HG03064 (cell line): ENCODE results near the gene ATG7.
"Not testable (repeated sequence)": the region's sequence is repeated elsewhere in the genome, so short reads cannot be mapped to it uniquely, and the experiment has no call there.

Experiments used
- ATAC-seq: cut with Tn5 transposase; IDR thresholded peaks from one replicate; pipeline ENCODE4 v1.9.1; 2021; ENCODE audit warnings: low read depth; ENCODE audit not compliant: unreplicated experiment

ATG7 gene

DNA sequence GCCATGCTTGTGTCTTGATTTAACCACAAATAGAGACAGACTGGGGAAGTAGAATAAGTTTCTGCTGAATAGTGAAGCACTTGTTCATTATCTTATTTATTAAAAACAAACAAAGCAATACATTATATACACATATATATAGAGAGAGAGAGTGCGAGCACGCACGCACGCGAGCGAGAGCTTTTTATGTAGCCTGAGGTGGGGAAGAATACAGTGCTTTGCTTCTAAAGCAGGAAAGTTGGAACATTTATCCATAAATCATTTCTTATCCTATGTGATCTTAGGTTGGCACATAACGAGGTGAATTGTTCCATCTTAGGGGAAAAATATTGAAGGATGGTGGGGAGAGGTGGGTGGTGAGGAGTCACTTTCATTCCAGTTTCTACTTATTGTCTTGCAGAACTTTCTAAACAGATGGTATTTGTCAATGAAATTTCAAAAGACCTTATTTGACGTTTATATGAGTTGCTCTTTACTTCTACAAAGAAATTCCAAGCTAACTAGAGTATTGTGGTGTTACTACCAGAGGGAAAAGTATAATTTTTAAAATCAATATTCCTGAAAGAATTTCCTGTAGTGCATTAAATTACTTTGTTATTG is 110.0 kb downstream of the ATG7 start:
- ATAC-seq = no peak

GRCh38 chr3:11384074-11384473 is 111.9 kb downstream of the ATG7 start:
- ATAC-seq = no peak

- no peak for ATAC-seq
Observed at GRCh38 chr3:11385326-11385725, 113.1 kb downstream of the ATG7 start.

DNA sequence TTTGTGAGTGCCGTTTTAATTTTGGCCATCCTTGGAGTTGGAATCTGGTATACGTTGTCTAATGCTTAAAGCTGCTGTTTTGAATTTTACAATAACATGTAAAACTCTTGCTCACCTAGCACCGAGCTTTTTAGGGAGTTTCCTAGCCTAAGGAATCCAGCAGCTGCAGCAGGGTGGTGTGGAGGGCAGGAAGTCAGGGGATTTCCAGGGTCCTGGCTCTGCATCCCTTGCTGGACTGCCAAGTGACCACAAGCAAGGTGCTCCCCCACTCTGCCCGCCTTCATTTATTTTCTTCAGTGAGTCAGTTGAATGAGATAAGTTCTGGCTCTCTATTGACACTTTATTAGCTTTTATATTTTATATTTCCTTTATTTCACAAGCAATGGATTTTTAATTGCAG is 113.7 kb downstream of the ATG7 start:
- no peak for ATAC-seq

- ATAC-seq = no peak
Observed at GRCh38 chr3:11386465-11387113, 114.4 kb downstream of the ATG7 start.

DNA sequence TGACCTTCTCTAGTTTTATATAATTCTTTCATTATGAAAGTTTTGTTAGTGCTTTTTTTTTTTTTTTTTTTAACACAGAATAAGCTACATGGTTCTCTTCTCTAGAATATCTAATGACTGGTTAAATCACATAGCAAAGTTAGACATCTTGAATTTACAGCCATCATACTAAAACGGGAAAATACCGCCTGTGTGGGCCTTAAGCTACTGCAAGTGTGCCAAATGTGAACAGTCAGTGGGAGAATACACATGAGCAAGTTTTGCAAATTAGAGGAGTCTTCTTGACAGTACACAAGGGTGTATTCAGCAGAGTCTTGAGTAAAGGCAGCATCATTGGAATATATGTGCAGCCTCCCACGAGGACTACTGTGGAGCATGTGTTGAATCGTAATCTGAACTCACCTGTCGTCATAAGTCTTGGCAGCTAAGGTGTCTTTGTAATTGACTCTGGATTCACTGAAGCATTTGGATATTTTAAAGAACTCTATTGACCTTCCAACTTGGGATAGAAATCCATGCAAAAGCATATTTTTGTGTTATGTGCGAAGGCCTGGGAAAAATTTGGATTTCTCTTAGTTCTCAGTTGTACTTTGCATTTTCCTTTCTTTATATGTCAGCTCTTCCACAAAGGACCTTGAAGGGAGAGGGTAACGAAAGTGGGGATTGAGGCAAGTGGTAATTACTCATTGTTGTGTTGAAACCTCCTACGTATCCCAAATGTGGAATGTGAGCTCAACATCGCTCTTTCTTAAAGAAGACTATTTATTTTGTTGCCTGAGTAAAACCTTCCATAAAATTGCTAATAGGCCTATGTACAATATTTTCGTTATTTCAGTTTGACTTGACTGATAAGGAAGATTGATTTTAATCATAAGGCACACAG is 117.4 kb downstream of the ATG7 start:
- no peak for ATAC-seq

DNA sequence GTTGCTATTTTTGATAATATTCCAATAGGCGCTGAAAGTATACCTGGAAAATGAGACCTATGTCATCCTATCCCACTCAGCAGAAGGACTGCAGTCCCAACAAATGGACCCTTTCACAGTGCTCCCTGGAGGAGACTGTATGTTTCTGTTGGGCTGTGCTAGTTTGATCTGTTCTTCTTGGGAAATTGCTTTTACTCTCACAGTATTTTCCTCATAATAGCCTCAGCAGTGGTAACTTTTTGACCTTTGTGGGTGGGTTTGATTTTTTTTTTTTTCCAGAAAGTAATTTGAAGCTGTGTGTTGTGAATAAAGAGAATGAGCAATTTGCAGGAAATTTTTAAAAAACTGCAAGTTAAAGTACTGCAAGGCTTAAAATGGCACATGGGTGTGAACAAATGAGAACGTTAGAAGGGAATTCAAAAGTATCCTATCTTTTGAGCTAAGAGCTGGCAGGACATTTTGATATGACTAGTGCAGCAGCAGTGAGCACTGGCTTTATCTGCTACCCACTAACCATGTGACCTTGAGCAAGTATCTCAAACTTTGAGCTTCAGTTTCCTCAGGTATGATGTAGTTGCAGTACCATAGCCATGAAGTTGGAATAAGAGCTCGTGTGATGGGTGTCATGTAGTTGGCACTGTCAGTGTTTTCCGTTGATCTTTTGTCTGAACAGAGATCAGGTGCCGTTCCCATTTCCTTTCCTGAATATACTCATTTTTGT is 118.4 kb downstream of the ATG7 start:
- ATAC-seq = no peak

DNA sequence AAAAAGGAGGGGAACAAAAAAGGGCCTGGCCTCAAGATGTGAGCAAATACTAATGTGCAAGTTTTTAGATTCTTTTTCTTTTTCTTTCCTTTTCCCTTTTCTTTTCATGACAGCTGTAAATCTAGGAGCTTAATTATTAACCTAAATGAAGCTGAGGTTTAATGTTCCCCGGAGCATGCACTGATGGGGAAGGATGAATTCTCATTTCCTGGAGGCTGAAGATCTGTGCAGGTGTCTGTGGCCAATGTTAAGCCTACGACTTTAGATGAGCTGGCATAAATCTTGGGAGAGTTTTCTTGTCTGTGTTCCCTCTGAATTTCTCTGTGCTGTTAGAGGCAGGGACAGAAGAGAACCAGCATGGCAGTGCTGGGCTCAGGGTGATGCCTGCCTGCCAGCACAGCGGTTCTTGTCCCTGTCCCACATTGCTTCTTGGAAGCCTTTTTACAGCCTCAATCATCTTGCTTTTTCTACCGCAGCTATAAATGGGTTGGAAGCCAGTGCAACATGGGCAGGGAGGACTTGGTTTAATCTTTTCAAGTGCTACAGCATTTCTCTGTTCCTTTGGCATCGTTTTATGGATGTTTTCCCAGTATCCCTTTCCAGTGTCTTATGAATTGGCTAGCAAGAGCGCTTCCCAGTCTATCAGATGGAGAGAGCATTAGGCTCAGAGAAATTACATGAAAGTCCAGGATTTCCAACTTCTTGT is 119.1 kb downstream of the ATG7 start:
- no peak for ATAC-seq

- ATAC-seq = no peak
Observed at GRCh38 chr3:11392014-11392859, 120.0 kb downstream of the ATG7 start.

GRCh38 chr3:11392860-11393114 is 120.6 kb downstream of the ATG7 start:
- no peak for ATAC-seq

GRCh38 chr3:11393401-11393800 is 121.2 kb downstream of the ATG7 start:
- no peak for ATAC-seq

DNA sequence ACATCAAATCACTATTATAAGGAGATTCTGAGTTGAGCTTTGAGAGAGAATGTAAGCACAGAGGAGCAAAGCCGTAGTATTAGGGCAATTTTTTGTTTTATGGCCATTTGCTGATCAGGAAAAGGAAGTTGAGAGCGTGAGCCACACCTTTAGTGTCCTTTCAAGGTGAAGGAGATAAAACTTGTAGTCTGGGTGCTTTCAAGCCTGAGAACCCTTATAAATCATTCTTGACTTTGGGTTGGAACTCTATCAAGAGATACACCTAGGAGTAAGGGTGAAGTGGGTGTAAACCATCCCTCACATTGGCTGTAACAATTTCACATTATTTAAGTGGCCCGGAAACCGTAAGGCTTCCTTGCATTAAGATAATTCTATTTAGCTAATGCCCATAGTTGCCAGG is 122.2 kb downstream of the ATG7 start:
- ATAC-seq = no peak

- no peak for ATAC-seq
Observed at GRCh38 chr3:11400213-11400612, 128.0 kb downstream of the ATG7 start.

GRCh38 chr3:11401434-11401833 is 129.2 kb downstream of the ATG7 start:
- no peak for ATAC-seq

- no peak for ATAC-seq
Observed at GRCh38 chr3:11405323-11405722, 133.1 kb downstream of the ATG7 start.

DNA sequence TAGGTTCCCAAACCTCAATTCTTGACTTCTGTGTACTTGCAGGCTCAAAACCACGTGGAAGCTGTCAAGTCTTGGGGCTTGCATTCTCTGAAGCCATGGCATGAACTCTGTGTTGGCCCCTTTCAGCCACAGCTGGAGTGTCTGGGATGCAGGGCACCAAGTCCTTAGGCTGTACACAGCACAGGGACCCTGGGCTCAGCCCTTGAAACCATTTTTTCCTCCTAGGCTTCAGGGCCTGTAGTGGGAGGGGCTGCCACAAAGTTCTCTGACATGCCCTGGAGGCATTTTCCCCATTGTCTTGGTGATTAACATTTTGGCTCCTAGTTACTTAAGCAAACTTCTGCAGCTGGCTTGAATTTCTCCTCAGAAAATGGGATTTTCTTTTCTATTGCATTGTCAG is 135.4 kb downstream of the ATG7 start:
- no peak for ATAC-seq

GRCh38 chr3:11408324-11408859 is 136.2 kb downstream of the ATG7 start:
- ATAC-seq = not testable (repeated sequence)

DNA sequence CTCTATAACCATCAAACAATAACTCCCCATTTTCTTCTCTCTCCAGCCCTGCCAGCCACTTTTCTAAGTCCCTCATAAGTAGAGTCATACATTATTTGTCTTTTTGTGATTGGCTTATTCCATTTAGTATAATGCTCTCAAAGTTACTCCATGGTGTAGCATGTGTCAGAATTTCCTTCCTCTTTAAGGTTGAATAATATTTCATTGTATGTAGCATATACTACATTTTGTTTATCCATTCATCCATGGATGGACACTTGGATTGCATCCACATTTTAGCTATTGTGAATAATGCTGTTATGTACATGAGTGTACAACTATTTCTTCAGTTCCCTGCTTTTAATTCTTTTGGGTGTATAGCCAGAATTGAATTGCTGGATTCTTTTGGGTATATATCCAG is 138.4 kb downstream of the ATG7 start:
- no peak for ATAC-seq

- no peak for ATAC-seq
Observed at GRCh38 chr3:11411956-11412355, 139.8 kb downstream of the ATG7 start.

DNA sequence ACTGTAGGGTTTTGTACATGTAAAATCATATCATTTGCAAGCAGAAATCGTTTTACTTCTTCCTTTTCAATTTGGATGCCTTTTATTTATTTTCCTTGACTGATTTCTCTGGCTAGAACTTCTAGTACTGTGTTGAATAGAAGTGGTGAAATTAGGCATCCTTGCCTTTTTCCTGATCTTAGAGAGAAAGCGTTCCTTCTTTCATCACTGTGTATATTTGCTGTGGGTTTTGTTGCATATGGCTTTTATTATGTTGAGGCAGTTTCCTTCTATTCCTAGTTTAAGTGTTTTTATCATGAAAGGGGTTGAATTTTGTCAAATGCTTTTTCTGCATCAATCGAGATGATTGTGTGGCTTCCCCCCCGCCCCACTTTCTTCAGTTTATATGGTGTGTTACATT is 140.9 kb downstream of the ATG7 start:
- no peak for ATAC-seq
